ENCODE data around the gene EIF3A. TPM values are rescaled to one million over a fixed set of nuclear protein-coding genes. Genes with fewer than 3 reads are reported as not detected.

The EIF3A gene
- polyA plus RNA-seq, 3 donors, result 18.8 to 49.1 (median 24.2) TPM

DNA sequence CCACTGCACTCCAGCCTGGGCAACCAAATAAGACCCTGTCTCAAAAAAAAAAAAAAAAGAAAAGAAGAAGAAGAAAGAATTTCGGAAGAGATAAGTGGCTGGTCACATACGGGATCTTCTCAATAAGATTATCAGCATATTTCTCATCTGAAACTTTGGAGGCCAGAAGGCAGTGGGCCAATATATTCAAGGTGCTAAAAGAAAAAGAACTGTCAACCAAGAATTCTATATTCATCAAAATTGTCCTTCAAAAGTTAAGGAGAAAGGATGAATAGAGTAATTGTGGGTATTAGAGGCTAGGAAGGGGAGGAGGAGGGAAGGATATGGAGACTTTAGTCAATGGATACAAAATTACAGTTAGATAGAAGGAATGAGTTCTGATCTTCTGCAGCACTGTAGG, 95.0 kb downstream of the EIF3A start:
- no peak overlapping the region for H3K27ac Mint-ChIP-seq

More for the DNA sequence above, 95.0 kb downstream of the EIF3A start:
- intact Hi-C loops (cut with micrococcal nuclease), result no loop called here
- no peaks in the 10 kb centered on the region for H3K79me2 ChIP-seq (ENCODE audit: insufficient read depth, low read length)
- H3K27ac ChIP-seq (ENCODE audit: low read depth in 1 of 2, low read length in 2 of 2), result no peak overlapping the region
- H3K27me3 Mint-ChIP-seq (ENCODE audit: low read depth in 3 of 3), result peaks cover 3 to 13% (median 10%) of the 10 kb centered on the region in 3 donors
- H4K20me1 ChIP-seq (ENCODE audit: insufficient read depth, low read length), result no peaks in the 10 kb centered on the region
- H2AFZ ChIP-seq (ENCODE audit: insufficient read depth, low read depth, low read length, poor library complexity, severe bottlenecking), result no peak overlapping the region
- no peak overlapping the region for H3K9ac ChIP-seq (ENCODE audit: insufficient read depth, low read length, poor library complexity, severe bottlenecking)
- TF ChIP-seq, protein P1, sequence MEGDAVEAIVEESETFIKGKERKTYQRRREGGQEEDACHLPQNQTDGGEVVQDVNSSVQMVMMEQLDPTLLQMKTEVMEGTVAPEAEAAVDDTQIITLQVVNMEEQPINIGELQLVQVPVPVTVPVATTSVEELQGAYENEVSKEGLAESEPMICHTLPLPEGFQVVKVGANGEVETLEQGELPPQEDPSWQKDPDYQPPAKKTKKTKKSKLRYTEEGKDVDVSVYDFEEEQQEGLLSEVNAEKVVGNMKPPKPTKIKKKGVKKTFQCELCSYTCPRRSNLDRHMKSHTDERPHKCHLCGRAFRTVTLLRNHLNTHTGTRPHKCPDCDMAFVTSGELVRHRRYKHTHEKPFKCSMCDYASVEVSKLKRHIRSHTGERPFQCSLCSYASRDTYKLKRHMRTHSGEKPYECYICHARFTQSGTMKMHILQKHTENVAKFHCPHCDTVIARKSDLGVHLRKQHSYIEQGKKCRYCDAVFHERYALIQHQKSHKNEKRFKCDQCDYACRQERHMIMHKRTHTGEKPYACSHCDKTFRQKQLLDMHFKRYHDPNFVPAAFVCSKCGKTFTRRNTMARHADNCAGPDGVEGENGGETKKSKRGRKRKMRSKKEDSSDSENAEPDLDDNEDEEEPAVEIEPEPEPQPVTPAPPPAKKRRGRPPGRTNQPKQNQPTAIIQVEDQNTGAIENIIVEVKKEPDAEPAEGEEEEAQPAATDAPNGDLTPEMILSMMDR (IDR thresholded peaks at IDR 0.05), result no peak
- no peaks in the 10 kb centered on the region for H3K27me3 ChIP-seq (ENCODE audit: control insufficient read depth in 2 of 2, insufficient read depth in 2 of 2, low read length in 2 of 2)
- peaks cover 5 to 10% of the 10 kb centered on the region in 2 donors for H3K9me3 ChIP-seq (replicated peaks in 1 of 2; ENCODE audit: control insufficient read depth in 1 of 2, insufficient read depth in 1 of 2, low read length in 2 of 2)
- peaks cover 10 to 32% (median 23%) of the 10 kb centered on the region in 7 donors for H3K9me3 Mint-ChIP-seq
- no peak for DNase-seq
- WGBS (ENCODE audit: insufficient coverage), result no CpG with 5 or more reads among the region's 2 CpGs
- H3K4me3 ChIP-seq (replicated peaks in 1 of 3; ENCODE audit: low read depth in 2 of 3, low read length in 3 of 3), result no peak overlapping the region
- no peaks in the 10 kb centered on the region for H3K36me3 ChIP-seq (replicated peaks in 1 of 2; ENCODE audit: control insufficient read depth in 1 of 2, insufficient read depth in 2 of 2, low read length in 2 of 2)
- H3K36me3 Mint-ChIP-seq, result no peaks in the 10 kb centered on the region
- no peaks in the 10 kb centered on the region for H3K4me1 ChIP-seq (ENCODE audit: control insufficient read depth in 1 of 2, insufficient read depth in 2 of 2, low read length in 2 of 2)
- peaks cover 3% of the 10 kb centered on the region for H3K4me1 Mint-ChIP-seq
- no peak overlapping the region for H3K4me2 ChIP-seq (replicated peaks; ENCODE audit: extremely low read depth, low read length, poor library complexity, severe bottlenecking)
- H3K4me3 Mint-ChIP-seq, result no peak overlapping the region

Small RNAs within 50 kb of the gene (small RNA-seq; reads per million reads assigned to genes)
- gene AL355598.1 (ENCODE audit: insufficient read length, low read depth) (not detected), gene RF00413 (ENCODE audit: insufficient read length, low read depth) (not detected), gene SNORA19 (ENCODE audit: insufficient read length, low read depth) (123 reads per million, percentile 96 among the genes with 10 or more reads in this experiment)

Other genes with a start within 250 kb of the EIF3A start
- gene NANOS1, start 51.1 kb downstream of the EIF3A start, polyA plus RNA-seq, result under 1 TPM in 1 of 3 donors, not detected in 2; 0.04 TPM
- gene DENND10, start 23.3 kb upstream of the EIF3A start, polyA plus RNA-seq, result 100 to 1,000 TPM; 129 to 188 (median 141) TPM
- 10 to 100 TPM in 2 of 3 donors, 1 to 10 TPM in 1; 8.3 to 20.4 (median 18.3) TPM for gene SFXN4, start 84.9 kb upstream of the EIF3A start, polyA plus RNA-seq
- 100 to 1,000 TPM in 2 of 3 donors, 10 to 100 TPM in 1; 81.9 to 459 (median 410) TPM for gene PRDX3, start 98.0 kb upstream of the EIF3A start, polyA plus RNA-seq
- gene GRK5, start 126.8 kb upstream of the EIF3A start, polyA plus RNA-seq, result 1 to 10 TPM; 1.2 to 6.5 (median 2.8) TPM